Ovary (tissue), 9 donors: ENCODE measurements around the gene GRIK3. TPM values are rescaled to one million over a fixed set of nuclear protein-coding genes. Genes with fewer than 3 reads are reported as not detected.

Experiments used
- DNase-seq, 5 donors: peaks; one replicate each; pipeline ENCODE4 v3.0.0-alpha.2; 2019 to 2020
- H3K27ac ChIP-seq, 2 donors: fragments of 200-600 bp; one replicate each; pipeline versions ENCODE4 v1.5.1 to v1.8.0; 2019 to 2022
- H3K27me3 ChIP-seq: fragments of 200-600 bp; one replicate; pipeline ENCODE4 v1.8.0; 2022
- H3K36me3 ChIP-seq: fragments of 200-600 bp; sonication (generic); one replicate; pipeline ENCODE4 v1.5.1; 2019
- H3K4me1 ChIP-seq: one replicate; pipeline ENCODE4 v1.8.1; 2013; ENCODE audit warnings: mild to moderate bottlenecking, moderate library complexity; ENCODE audit not compliant: insufficient read depth
- H3K4me3 ChIP-seq: fragments of 200-600 bp; sonication (generic); one replicate; pipeline ENCODE4 v1.5.1; 2017
- H3K9me3 ChIP-seq, 2 donors: fragments of 200-600 bp in 1 of 2; sonication (generic) in 1 of 2; one replicate each; pipeline versions ENCODE4 v1.5.1 to v1.8.1; 2013 to 2019; ENCODE audit warnings: mild to moderate bottlenecking in 1 of 2, moderate library complexity in 1 of 2
- CTCF ChIP-seq, 3 donors: fragments of 450-650 bp in 2 of 3; fragments of 200-600 bp in 1 of 3; IDR thresholded peaks; one replicate each; pipeline versions ENCODE4 v1.5.1 to v1.8.0; 2016 to 2022; ENCODE audit warnings: antibody characterized with exemption in 3 of 3, mild to moderate bottlenecking in 1 of 3
- EP300 ChIP-seq: sonication (generic); formaldehyde crosslinking; IDR thresholded peaks from one replicate; pipeline ENCODE4 v1.6.1; 2017; ENCODE audit warnings: antibody characterized with exemption
- POLR2A ChIP-seq: fragments of 450-650 bp; IDR thresholded peaks from one replicate; pipeline ENCODE4 v1.6.1; 2017; ENCODE audit warnings: antibody characterized with exemption, mild to moderate bottlenecking, moderate library complexity
- WGBS, 3 donors: extraction: QIAGEN DNeasy Blood & Tissue Kit in 1 of 3; methylation state at CpG; one replicate each; pipeline versions ENCODE4 v1.1.5 to v1.1.7; 2013 to 2017; 5-methylcytosine and 5-hydroxymethylcytosine counted together
- intact Hi-C, 4 donors: fragments of 100-400 bp; cut with DNase I; formaldehyde crosslinking; loops; one replicate each; pipeline versions ENCODE4 v1.11.0 to v1.15.1; 2022 to 2023
- polyA plus RNA-seq, 2 donors: library from polyadenylated mRNA; stranded (reverse); fragments of 200-250 nt in 1 of 2; fragments of 350-450 nt in 1 of 2; fragmentation: Illumina TruSeq in 1 of 2; extraction: RNeasy Lipid Tissue Mini Kit (QIAGEN cat#74804) in 1 of 2; gene quantifications; one replicate each; pipeline ENCODE4 v1.2.3, GENCODE V29; 2013 to 2014
- total RNA-seq, 7 donors: library from RNA; depleted of rRNA in 2 of 7; stranded (reverse); fragments of >200 nt in 2 of 7; fragmentation: NEBNext Ultra II Directional in 3 of 7; extraction: Animal tissue kit (Norgen Biotek cat#: 25700) in 3 of 7; gene quantifications; one replicate each; pipeline versions ENCODE4 v1.1.0 to v1.2.4, GENCODE V29; 2016 to 2023
- donor health status: DM: no; HTN: no; CAD: no; lungs with moderate emphysema.
- donor health status: DM: no; HTN: no; CAD: no.
- donor health status: Bipolar disorder and iron deficiency.
- donor health status: DM: yes; HTN: yes; CAD: no.
- donor health status: DM: no; HTN: no; CAD: no.
- donor health status: DM: yes; HTN: yes; CAD: no.

The GRIK3 gene
- total and polyA plus RNA-seq, 9 donors: 0.11 to 0.97 (median 0.32) TPM; not detected in 2

GRCh38 chr1:36846357-36846756, 188.0 kb downstream of the GRIK3 start:
- Histone ChIP-seq H3K9me3 (no peaks in the 10 kb centered on the region), H3K27ac (no peak overlapping the region), H3K36me3 (no peaks in the 10 kb centered on the region), H3K27me3 (no peaks in the 10 kb centered on the region), H3K4me1 (no peaks in the 10 kb centered on the region), H3K4me3 (no peak overlapping the region)
- WGBS, 3 donors: 25 to 67% (median 46%) methylated on average over 1 of the region's 1 CpG
- no peak for DNase-seq
- intact Hi-C loops: no loop called here
- TF ChIP-seq EP300: no peak
- TF ChIP-seq CTCF (IDR thresholded peaks at IDR 0.05): no peak
- TF ChIP-seq POLR2A: no peak

DNA sequence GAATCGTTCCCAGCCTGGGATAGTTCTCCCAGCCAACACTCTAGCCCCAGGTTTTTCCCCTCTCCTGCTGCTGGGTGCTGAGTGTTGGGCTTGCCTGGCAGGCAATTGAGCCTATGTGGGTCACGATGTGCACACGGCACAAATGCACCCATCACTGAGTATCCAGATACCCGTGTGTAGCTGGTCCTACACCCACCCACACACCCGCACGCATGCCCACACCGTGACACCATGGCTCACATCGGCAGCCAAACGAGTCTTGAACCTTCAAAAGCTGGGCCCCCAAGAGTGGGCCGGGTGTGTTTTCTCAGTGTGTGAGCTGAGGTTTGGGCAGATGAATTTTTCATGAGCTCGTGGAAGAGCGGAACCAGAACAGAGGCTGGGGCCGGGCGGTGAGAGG, 188.5 kb downstream of the GRIK3 start:
- no peak for TF ChIP-seq EP300
- no peak for TF ChIP-seq CTCF (IDR thresholded peaks at IDR 0.05)
- TF ChIP-seq POLR2A: no peak
- Histone ChIP-seq H3K27ac (no peak overlapping the region), H3K4me1 (no peaks in the 10 kb centered on the region), H3K9me3 (no peaks in the 10 kb centered on the region), H3K27me3 (no peaks in the 10 kb centered on the region), H3K4me3 (no peak overlapping the region), H3K36me3 (no peaks in the 10 kb centered on the region)
- no peak for DNase-seq
- intact Hi-C loops: no loop called here
- WGBS, 3 donors: 61 to 69% (median 61%) methylated on average over 14 of the region's 14 CpGs

GRCh38 chr1:36844917-36845316, 189.4 kb downstream of the GRIK3 start:
- intact Hi-C loops: no loop called here
- Histone ChIP-seq H3K4me1 (no peaks in the 10 kb centered on the region), H3K4me3 (no peak overlapping the region), H3K36me3 (no peaks in the 10 kb centered on the region), H3K27ac (no peak overlapping the region), H3K27me3 (no peaks in the 10 kb centered on the region), H3K9me3 (no peaks in the 10 kb centered on the region)
- DNase-seq: no peak
- no peak for TF ChIP-seq CTCF (IDR thresholded peaks at IDR 0.05)
- no peak for TF ChIP-seq POLR2A
- no peak for TF ChIP-seq EP300
- 69 to 81% (median 72%) methylated on average over 9 of the region's 9 CpGs for WGBS, 3 donors

GRCh38 chr1:36843906-36844610, 190.3 kb downstream of the GRIK3 start:
- Histone ChIP-seq H3K36me3 (no peaks in the 10 kb centered on the region), H3K4me1 (no peaks in the 10 kb centered on the region), H3K27ac (no peak overlapping the region), H3K27me3 (no peaks in the 10 kb centered on the region), H3K9me3 (no peaks in the 10 kb centered on the region), H3K4me3 (no peak overlapping the region)
- no peak for DNase-seq
- WGBS, 3 donors: 69 to 82% (median 72%) methylated on average over 11 of the region's 11 CpGs
- intact Hi-C loops: no loop called here
- TF ChIP-seq POLR2A (no peak), EP300 (no peak), CTCF (IDR thresholded peaks at IDR 0.05) (no peak)
